Measurements from ENCODE around the gene EYS. TPM values are rescaled to one million over a fixed set of nuclear protein-coding genes. Genes with fewer than 3 reads are reported as not detected.

Gene EYS
- total and polyA plus RNA-seq, 2 of the 13 experiments (the other 11 are each of a cell fraction or from before 2014, with no cell fraction given): 0.04 to 0.07 TPM

DNA sequence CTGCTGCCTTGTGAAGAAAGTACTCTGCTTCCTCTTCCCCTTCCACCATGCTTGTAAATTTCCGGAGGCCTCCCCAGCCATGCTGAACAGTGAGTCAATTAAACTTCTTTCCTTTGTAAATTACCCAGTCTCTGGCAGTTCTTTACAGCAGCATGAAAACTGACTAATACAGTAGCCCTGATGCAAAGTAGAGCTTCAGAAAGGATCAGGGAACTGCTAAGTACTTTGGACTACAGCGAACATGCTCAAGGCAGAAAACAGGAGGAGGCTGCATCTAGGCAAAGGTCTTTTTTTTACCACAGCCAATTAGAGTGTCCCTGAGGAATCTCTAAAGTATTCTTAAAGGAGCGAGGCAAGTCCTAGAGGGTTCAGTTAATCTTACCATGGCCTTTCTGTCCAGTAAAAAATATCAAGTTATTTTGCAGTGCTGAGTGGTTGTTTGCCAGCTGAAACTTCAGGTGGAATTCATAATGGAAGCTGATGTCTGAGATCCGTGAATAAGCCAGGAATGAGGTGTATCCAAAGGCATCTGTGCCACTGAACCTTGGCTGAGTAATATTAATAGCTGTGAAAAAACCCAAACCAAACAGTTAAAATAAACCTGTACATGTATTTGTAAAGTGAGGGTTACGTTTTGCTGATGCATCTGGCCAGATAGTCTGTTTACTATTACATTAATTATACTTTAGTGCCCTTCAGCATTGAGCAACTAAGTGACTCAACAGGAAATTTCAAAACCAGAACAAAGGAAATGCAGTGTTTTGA lies 1901.0 kb downstream of the EYS start (continued):
- TF ChIP-seq, protein P1, sequence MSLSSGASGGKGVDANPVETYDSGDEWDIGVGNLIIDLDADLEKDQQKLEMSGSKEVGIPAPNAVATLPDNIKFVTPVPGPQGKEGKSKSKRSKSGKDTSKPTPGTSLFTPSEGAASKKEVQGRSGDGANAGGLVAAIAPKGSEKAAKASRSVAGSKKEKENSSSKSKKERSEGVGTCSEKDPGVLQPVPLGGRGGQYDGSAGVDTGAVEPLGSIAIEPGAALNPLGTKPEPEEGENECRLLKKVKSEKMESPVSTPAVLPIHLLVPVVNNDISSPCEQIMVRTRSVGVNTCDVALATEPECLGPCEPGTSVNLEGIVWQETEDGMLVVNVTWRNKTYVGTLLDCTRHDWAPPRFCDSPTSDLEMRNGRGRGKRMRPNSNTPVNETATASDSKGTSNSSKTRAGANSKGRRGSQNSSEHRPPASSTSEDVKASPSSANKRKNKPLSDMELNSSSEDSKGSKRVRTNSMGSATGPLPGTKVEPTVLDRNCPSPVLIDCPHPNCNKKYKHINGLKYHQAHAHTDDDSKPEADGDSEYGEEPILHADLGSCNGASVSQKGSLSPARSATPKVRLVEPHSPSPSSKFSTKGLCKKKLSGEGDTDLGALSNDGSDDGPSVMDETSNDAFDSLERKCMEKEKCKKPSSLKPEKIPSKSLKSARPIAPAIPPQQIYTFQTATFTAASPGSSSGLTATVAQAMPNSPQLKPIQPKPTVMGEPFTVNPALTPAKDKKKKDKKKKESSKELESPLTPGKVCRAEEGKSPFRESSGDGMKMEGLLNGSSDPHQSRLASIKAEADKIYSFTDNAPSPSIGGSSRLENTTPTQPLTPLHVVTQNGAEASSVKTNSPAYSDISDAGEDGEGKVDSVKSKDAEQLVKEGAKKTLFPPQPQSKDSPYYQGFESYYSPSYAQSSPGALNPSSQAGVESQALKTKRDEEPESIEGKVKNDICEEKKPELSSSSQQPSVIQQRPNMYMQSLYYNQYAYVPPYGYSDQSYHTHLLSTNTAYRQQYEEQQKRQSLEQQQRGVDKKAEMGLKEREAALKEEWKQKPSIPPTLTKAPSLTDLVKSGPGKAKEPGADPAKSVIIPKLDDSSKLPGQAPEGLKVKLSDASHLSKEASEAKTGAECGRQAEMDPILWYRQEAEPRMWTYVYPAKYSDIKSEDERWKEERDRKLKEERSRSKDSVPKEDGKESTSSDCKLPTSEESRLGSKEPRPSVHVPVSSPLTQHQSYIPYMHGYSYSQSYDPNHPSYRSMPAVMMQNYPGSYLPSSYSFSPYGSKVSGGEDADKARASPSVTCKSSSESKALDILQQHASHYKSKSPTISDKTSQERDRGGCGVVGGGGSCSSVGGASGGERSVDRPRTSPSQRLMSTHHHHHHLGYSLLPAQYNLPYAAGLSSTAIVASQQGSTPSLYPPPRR (CRISPR knock-in tag; IDR thresholded peaks at IDR 0.05; ENCODE audit: borderline replicate concordance): peak; percentile 23; the same call in 1 of the 2 replicates
- TF ChIP-seq RARA (CRISPR knock-in tag; IDR thresholded peaks at IDR 0.05) (peak; percentile 78), HNRNPUL1 (IDR thresholded peaks at IDR 0.05; ENCODE audit: low read depth, low read length) (no peak), NFYB (CRISPR knock-in tag; IDR thresholded peaks at IDR 0.05) (no peak), MLXIP (CRISPR knock-in tag; IDR thresholded peaks at IDR 0.05; ENCODE audit: borderline replicate concordance) (no peak), FOXA1 (IDR thresholded peaks at IDR 0.05) (no peak), FOXA1 (CRISPR knock-in tag; IDR thresholded peaks at IDR 0.05) (peak; percentile 67), ZNF777 (CRISPR knock-in tag; IDR thresholded peaks at IDR 0.05) (no peak), FOXA3 (CRISPR knock-in tag; IDR thresholded peaks at IDR 0.05) (peak; percentile 91), SALL2 (CRISPR knock-in tag; IDR thresholded peaks at IDR 0.05) (no peak), ZFYVE20 (CRISPR knock-in tag; IDR thresholded peaks at IDR 0.05; ENCODE audit: borderline replicate concordance, low read depth) (no peak), ZNF282 (IDR thresholded peaks at IDR 0.05; ENCODE audit: partially characterized antibody) (no peak), KLF16 (CRISPR knock-in tag; IDR thresholded peaks at IDR 0.05) (peak in 1 of 2 experiments; percentile 91; a peak in 2 of 4 replicates), ZNF180 (CRISPR knock-in tag; IDR thresholded peaks at IDR 0.05; ENCODE audit: borderline replicate concordance, low read depth) (no peak), ZNF12 (CRISPR knock-in tag; IDR thresholded peaks at IDR 0.05) (peak; percentile 65; the same call in 1 of the 2 replicates), ZNF562 (CRISPR knock-in tag; IDR thresholded peaks at IDR 0.05; ENCODE audit: borderline replicate concordance) (no peak), DR1 (CRISPR knock-in tag; IDR thresholded peaks at IDR 0.05) (no peak)
- TF ChIP-seq, protein P2, sequence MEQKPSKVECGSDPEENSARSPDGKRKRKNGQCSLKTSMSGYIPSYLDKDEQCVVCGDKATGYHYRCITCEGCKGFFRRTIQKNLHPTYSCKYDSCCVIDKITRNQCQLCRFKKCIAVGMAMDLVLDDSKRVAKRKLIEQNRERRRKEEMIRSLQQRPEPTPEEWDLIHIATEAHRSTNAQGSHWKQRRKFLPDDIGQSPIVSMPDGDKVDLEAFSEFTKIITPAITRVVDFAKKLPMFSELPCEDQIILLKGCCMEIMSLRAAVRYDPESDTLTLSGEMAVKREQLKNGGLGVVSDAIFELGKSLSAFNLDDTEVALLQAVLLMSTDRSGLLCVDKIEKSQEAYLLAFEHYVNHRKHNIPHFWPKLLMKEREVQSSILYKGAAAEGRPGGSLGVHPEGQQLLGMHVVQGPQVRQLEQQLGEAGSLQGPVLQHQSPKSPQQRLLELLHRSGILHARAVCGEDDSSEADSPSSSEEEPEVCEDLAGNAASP (CRISPR knock-in tag; IDR thresholded peaks at IDR 0.05; ENCODE audit: borderline replicate concordance): 0 out of 2 replicates have a peak, but pooled peaks have one; percentile 7
- TF ChIP-seq, protein P3, sequence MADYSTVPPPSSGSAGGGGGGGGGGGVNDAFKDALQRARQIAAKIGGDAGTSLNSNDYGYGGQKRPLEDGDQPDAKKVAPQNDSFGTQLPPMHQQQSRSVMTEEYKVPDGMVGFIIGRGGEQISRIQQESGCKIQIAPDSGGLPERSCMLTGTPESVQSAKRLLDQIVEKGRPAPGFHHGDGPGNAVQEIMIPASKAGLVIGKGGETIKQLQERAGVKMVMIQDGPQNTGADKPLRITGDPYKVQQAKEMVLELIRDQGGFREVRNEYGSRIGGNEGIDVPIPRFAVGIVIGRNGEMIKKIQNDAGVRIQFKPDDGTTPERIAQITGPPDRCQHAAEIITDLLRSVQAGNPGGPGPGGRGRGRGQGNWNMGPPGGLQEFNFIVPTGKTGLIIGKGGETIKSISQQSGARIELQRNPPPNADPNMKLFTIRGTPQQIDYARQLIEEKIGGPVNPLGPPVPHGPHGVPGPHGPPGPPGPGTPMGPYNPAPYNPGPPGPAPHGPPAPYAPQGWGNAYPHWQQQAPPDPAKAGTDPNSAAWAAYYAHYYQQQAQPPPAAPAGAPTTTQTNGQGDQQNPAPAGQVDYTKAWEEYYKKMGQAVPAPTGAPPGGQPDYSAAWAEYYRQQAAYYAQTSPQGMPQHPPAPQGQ (CRISPR knock-in tag; IDR thresholded peaks at IDR 0.05; ENCODE audit: borderline replicate concordance): no peak

Measured in HepG2 (cell line).